ENCODE data around the gene FCGR3B.
"Not testable (repeated sequence)": the region's sequence is repeated elsewhere in the genome, so short reads cannot be mapped to it uniquely, and the experiment has no call there.

Gene FCGR3B

DNA sequence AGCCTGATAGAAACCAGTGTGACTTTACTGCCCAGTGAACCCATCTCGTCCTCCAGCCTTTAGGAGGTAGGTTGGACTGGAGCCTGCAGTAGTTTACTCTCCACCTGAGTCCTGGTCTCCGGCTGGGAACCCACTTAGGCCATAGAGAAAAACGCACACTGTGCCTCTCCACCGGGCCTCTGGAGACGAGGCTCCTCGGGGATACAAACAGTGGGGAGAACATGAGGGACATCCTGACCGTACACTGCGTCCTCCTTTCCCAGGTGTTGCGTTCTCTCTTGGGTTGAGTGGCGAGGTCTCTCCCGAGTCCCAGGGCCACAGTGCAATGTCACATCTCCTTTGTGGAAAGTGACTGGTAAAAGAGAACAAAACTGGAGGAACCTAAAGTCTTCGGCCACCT lies 26.0 kb downstream of the FCGR3B start:
- DNase-seq, result not testable (repeated sequence)

DNA sequence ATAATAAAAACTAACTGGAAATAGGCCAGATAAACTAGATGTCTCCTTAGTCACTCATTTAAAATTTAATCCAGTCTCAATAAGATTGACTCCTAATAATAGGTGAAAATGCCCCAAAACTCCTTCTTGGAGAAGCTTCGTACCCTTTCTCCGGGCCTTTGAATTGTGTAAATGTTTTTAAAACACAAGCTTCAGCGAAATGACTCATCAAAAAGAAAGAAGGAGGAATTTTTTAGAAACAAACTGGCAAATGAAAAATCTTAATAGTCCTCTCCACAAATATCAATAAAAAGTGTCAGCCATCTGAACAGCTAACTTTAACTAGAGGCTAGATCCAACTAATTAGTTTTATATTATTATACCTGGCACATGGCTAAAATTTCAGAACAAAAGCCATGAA lies 33.9 kb downstream of the FCGR3B start:
- not testable (repeated sequence) for DNase-seq

DNA sequence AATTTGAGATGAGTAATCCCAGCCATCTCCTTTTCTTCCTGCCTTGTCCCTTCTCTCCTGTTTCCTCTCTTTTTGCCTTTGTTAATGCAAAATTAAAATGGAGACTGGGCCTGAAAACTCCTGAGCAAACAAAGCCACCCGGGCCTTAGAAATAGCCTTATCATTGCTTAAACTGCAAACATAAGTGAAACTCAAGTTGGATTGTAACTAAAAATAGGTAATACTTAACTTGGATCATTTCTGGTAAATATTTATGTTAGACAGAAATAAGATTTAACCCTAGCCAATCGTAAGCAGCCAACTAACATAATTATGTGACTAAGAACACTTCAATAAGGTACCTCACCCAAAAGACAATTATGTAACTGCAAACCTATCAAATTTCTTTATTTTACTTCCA lies 35.4 kb downstream of the FCGR3B start:
- DNase-seq, result not testable (repeated sequence)

DNA sequence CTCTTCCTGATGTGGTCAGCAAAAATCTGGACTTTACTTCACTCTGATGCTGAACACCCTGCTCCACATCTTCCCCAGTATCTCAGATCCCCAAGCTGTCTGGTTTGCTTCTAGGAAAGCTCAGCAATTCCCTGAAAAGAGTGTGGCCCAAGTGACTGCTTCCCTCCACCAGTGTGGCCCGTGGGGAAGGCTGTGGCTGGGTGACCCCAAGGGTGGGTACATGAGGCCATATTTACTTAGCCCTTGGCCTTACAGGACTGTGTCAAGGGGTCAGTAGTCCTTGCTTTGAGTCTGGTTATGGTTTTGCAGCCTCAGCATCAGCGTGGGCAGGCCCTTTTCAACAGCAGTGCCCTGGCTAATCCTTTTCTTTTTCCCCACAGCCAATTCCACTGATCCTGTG lies 35.8 kb downstream of the FCGR3B start:
- DNase-seq, result not testable (repeated sequence)

DNA sequence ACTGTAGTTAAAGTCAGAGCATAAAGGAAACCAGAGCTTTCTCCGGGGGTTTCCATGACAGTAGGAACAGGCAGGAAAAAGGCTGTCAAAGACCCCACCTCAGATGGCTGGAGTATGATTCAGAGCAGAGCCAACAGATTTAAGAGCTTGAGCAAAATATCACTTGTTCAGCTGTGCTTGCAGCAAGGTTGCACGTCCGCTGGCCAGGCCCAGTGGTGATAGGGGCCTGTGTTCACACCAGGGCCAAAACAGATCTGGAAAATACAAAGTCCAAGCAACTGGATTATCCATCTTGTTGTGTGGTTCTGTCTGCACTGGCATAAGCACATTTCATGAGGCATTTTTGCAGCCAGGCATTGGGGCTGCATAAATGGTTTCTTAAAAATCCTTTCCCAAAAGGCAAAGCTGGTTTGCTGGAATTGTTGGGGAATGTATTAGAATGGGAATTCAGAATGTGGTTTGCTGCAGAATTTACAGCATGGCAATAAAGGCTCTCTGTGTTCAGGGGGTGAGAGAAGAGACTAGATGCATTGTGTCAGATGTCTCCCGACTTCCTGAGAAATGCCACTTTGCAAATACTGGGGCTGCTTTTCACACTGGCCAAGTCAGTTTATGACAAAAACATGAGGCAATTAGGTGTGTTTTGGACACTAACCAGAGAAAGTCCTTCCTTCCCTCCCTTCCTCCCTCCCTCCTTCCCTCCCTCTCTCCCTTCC lies 36.5 kb downstream of the FCGR3B start:
- DNase-seq, result not testable (repeated sequence)

DNA sequence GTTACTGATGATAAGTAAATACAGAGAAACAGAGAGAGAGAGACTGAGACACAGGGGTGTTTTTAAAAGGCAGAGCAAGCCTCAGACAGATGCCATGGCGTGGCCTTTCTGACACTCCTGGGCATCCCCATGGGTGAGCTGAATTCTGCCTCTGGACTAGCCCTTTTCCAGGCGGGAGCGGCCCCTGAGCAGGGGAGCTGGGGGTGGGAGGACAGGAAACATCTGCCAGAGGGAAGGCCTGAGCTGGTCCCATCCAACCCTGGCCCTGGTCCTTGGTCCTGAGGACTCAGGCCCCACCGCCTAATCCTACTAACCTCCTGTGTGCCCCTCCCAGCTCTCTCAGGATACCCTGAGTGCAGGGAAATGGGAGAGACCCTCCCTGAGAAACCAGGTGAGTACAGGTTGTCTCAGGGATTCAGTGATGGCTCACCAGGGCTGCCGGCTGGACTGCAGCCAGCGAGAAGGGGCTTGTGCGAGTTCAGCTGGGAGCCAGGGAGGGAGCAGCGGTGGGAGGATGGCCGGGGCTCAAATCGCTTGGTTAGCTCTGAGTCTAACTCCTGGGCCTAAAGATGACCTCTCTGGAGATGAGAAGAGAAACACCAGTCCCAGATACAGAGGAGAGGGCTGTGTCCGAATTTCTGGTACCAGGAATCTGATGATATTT lies 37.8 kb downstream of the FCGR3B start:
- not testable (repeated sequence) for DNase-seq

DNA sequence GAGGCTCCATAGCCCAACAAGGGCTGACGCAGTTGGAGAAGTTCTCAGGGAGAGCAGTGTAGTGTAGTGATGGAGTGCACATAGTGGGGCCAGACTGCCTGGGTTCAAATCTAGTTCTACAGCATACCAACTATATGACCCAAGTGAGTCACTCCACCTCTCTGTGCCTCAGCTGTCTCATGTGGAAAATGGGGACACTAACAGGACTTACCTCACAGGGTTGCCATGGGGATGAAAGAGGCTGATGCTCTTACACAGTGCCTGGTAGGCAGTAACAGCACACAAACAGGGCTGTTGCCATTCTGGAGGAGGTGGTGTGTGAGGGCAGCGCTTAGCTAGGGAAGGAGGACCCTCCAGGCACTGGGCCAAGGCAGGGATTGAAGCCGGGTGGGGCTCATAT lies 38.4 kb downstream of the FCGR3B start:
- DNase-seq, result not testable (repeated sequence)

DNA sequence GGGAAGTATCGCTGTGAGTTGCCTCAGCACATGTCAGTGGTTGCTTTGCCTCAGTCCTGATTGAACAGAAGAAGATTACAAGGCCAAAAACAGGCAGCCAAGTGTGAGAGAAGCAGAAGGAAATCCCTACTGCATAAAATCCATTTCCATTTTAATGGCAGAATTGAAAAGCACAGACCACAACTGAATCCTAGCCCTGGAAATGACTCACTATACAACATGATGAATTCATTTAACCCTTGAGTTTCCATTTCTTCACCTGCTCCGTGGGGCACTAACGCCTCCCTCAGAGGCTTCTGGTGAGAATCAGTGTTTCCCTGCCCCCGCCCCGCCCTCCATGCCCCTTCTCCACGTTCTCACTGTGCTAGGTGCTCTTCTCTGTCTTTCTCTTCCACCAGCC lies 41.1 kb downstream of the FCGR3B start:
- not testable (repeated sequence) for DNase-seq

DNA sequence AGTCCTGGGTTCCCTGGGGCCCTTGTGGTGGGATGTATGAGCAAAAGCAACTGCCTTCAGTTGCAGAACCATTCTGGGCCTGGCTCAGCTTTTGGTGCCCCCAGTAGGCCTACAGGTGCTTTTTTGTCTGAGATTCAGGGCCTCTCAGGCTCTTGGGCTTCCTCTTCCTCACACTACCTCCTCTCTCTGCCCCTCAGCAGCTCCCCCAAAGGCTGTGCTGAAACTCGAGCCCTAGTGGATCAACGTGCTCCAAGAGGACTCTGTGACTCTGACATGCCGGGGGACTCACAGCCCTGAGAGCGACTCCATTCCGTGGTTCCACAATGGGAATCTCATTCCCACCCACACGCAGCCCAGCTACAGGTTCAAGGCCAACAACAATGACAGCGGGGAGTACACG lies 41.6 kb downstream of the FCGR3B start:
- DNase-seq, result not testable (repeated sequence)

DNA sequence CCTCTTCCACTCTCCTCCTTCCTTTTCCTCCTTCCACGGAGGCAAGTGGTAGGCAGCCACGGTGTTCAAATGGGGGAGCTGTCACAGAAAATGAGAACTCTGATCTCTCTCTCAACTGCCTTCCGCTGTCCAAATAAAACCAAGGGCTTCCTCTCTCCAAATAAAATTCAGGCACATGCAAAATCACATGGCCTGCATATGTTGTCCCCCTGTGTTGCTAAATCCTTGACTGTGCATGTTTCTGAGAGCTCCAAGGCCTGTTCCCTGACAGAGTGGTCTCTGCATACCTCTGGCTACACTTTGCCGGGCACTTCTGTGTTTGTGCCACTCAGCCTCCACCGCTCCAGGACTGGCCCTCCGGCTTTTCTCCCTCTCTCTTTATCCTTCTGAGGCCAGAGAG lies 42.4 kb downstream of the FCGR3B start:
- not testable (repeated sequence) for DNase-seq

DNA sequence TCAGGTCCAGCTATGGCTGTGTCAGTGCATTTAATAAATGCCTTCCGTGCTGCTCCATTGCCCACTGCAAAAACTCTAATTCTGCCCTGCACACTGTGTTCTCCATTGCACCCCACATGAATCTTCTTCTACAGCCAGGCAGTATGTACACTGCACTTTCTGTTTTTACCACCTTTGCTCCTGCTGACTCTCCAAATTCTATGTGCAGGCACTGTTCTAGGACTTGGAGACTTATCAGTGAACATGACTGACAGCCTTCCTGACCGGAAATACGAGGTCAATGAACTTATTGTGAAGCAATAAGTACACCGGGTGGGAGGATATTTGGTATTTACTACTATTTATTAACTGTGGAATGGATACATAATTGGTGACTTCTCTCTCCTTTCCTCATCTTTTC lies 48.1 kb downstream of the FCGR3B start:
- not testable (repeated sequence) for DNase-seq

DNA sequence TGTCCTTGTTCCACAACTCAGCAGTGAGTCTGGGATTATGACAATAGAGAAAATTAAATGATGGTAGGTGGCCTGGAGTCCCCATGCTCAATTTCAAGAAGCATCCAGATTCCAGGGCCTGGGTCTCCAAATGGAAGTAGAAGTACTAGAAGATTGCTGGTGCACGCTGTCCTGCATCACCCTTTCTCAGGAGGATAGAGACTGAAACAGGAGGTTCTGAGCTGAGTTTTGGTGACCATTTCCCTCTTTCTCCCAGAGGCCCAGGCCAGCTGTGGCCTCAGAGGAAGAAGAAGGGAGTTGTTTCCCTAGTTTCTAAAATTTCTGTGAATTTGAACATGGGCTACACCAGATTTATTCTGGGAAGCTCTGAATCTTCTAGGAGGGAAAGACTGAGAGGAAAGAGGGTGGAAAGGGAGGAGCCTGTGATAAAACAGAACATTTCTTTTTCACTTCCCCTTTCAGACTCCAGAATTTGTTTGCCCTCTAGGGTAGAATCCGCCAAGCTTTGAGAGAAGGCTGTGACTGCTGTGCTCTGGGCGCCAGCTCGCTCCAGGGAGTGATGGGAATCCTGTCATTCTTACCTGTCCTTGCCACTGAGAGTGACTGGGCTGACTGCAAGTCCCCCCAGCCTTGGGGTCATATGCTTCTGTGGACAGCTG lies 50.0 kb downstream of the FCGR3B start:
- DNase-seq, result not testable (repeated sequence)

DNA sequence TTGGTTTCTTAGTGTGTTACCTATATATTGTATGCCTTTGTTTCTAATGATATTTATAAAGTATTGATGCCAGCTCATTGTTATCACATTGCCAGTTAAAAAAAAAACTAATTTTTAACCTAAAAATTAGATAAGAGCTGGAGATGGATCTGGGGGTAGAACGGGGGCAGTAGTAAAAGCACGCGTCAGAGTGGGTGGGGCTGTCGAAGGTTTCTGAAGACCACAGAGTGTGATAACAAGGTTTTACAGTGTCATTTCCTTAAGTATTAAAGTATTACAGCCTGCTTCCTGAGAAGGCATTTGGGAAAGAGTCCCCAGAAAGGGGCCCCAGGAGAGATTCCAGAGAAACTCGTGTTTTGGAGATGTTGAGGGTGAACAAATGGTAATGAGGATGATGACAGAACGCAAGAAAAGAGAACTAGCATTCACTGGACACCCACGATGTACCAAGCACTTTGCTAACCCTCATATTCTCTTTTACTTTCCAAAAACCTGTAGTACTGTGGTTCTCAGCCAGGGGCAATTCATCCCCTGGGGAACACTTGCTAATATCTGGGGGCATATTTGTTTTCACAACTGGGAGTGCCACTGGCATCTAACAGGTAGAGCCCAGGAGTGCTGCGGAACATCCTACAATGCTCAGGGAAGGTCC lies 51.0 kb downstream of the FCGR3B start:
- DNase-seq, result not testable (repeated sequence)

DNA sequence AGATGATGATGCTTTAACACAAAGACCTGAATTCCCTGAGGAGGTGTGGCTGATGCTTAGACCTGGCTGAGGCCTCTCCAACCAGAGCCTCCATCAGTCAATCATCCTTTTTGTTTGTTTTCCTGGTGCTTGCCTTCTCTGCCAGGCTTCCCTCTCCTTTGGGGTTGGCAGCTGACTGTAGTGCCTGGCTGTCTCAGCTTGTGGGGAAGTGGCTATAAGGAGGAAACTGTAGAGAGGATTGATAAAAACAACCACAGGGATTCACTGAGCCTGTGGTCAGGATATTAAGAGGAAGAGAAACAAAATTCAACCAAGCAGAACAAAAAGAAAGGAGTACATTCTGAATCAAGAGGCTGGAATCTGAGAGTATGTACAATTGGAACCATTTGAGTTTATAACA lies 54.3 kb downstream of the FCGR3B start:
- DNase-seq, result not testable (repeated sequence)

Measured in activated naive CD4-positive, alpha-beta T cell (primary cell).